Neural cell (in vitro differentiated cells): ENCODE data around the gene CYP4A22. TPM values are rescaled to one million over a fixed set of nuclear protein-coding genes. Genes with fewer than 3 reads are reported as not detected.

Source experiments
- H2AFZ ChIP-seq: fragments of 200-600, 300-800 bp; sonication (generic), shearing (Covaris generic); 2 replicates; pipeline ENCODE4 v1.6.0; 2014; ENCODE audit warnings: low read depth, mild to moderate bottlenecking, antibody characterized with exemption, low read length, moderate library complexity
- H3F3A ChIP-seq: fragments of 200-600 bp; shearing (Covaris generic); 2 replicates; pipeline ENCODE4 v1.6.1; 2016; ENCODE audit warnings: mild to moderate bottlenecking, moderate library complexity, mixed read lengths, antibody characterized with exemption, low read length; ENCODE audit not compliant: insufficient read depth, poor library complexity, severe bottlenecking
- H3K27ac ChIP-seq: fragments of 200-600, 300-800 bp; sonication (generic), shearing (Covaris generic); 2 replicates; pipeline ENCODE4 v1.5.1; 2014; ENCODE audit warnings: mild to moderate bottlenecking, low read length, moderate library complexity
- H3K27me3 ChIP-seq: fragments of 300-800, 200-600 bp; sonication (generic), shearing (Covaris generic); 2 replicates; pipeline ENCODE4 v1.6.0; 2014; ENCODE audit warnings: mild to moderate bottlenecking, low read depth, low read length, moderate library complexity; ENCODE audit not compliant: insufficient read depth
- H3K36me3 ChIP-seq: fragments of 300-800, 200-600 bp; sonication (generic), shearing (Covaris generic); 2 replicates; pipeline ENCODE4 v1.5.1; 2014; ENCODE audit warnings: mild to moderate bottlenecking, antibody characterized with exemption, low read length, moderate library complexity; ENCODE audit not compliant: insufficient read depth
- H3K4me2 ChIP-seq: fragments of 300-800, 200-600 bp; sonication (generic), shearing (Covaris generic); 2 replicates; pipeline ENCODE4 v1.6.0; 2014; ENCODE audit warnings: mild to moderate bottlenecking, low read length
- H3K4me3 ChIP-seq: fragments of 300-800, 200-600 bp; sonication (generic), shearing (Covaris generic); 2 replicates; pipeline ENCODE4 v1.5.1; 2014; ENCODE audit warnings: mild to moderate bottlenecking, low read length, moderate library complexity
- H3K79me2 ChIP-seq: fragments of 200-600 bp; shearing (Covaris generic); replicated peaks from 2 replicates; pipeline ENCODE4 v1.6.0; 2014; ENCODE audit warnings: mild to moderate bottlenecking, low read length, moderate library complexity; ENCODE audit not compliant: insufficient read depth
- H3K9ac ChIP-seq: fragments of 300-800, 200-600 bp; sonication (generic), shearing (Covaris generic); 2 replicates; pipeline ENCODE4 v1.6.1; 2016; ENCODE audit warnings: mild to moderate bottlenecking, low read length, mixed read lengths
- H3K9me2 ChIP-seq: fragments of 200-600 bp; shearing (Covaris generic); 2 replicates; pipeline ENCODE4 v1.6.1; 2016; ENCODE audit warnings: mild to moderate bottlenecking, low read length, mixed read lengths; ENCODE audit not compliant: insufficient read depth
- H3K9me3 ChIP-seq: fragments of 200-600, 300-800 bp; sonication (generic), shearing (Covaris generic); 2 replicates; pipeline ENCODE4 v1.6.1; 2016; ENCODE audit warnings: mild to moderate bottlenecking, mixed run types, low read length, moderate library complexity, mixed read lengths
- H4K20me1 ChIP-seq: fragments of 200-600 bp; shearing (Covaris generic); 2 replicates; pipeline ENCODE4 v1.6.1; 2016; ENCODE audit warnings: mild to moderate bottlenecking, mixed run types; ENCODE audit not compliant: insufficient read depth
- CTCF ChIP-seq: fragments of 450-650 bp; IDR thresholded peaks from 2 replicates; pipeline ENCODE4 v1.5.1; 2014; ENCODE audit warnings: antibody characterized with exemption, mild to moderate bottlenecking, moderate library complexity; ENCODE audit not compliant: poor library complexity, severe bottlenecking
- EP300 ChIP-seq: fragments of 450-650 bp; conservative IDR thresholded peaks from 2 replicates; pipeline ENCODE4 v1.6.1; 2014; ENCODE audit warnings: antibody characterized with exemption, mild to moderate bottlenecking, moderate library complexity; ENCODE audit not compliant: poor library complexity, severe bottlenecking
- EZH2 ChIP-seq: fragments of 200-600, 300-800 bp; shearing (Covaris generic), sonication (generic); IDR thresholded peaks from 2 replicates; pipeline ENCODE4 v1.6.1; 2014; ENCODE audit warnings: antibody characterized with exemption, low read length, borderline replicate concordance, mild to moderate bottlenecking; ENCODE audit not compliant: insufficient read depth, poor library complexity, severe bottlenecking
- MXI1 ChIP-seq: fragments of 450-650 bp; conservative IDR thresholded peaks from 2 replicates; pipeline ENCODE4 v1.6.1; 2014; ENCODE audit warnings: antibody characterized with exemption, mild to moderate bottlenecking; ENCODE audit not compliant: poor library complexity, severe bottlenecking
- POLR2AphosphoS5 ChIP-seq: IDR thresholded peaks from 2 replicates; pipeline ENCODE4 v1.6.1; 2012
- RAD21 ChIP-seq: fragments of 450-650 bp; conservative IDR thresholded peaks from 2 replicates; pipeline ENCODE4 v1.6.1; 2014; ENCODE audit warnings: antibody characterized with exemption, mild to moderate bottlenecking, moderate library complexity
- REST ChIP-seq: IDR thresholded peaks from 2 replicates; pipeline ENCODE4 v1.6.1; 2012; ENCODE audit warnings: borderline replicate concordance
- SMC3 ChIP-seq: fragments of 450-650 bp; conservative IDR thresholded peaks from 2 replicates; pipeline ENCODE4 v1.6.1; 2014; ENCODE audit warnings: antibody characterized with exemption, mild to moderate bottlenecking, moderate library complexity; ENCODE audit not compliant: poor library complexity
- TAF1 ChIP-seq: IDR thresholded peaks from 2 replicates; pipeline ENCODE4 v1.6.1; 2012; ENCODE audit warnings: low read depth
- polyA plus RNA-seq: library from polyadenylated mRNA; depleted of rRNA; stranded (reverse); fragments of >200 nt; gene quantifications from 2 replicates; pipeline ENCODE4 v1.2.3, GENCODE V29; 2014

CYP4A22 gene
- polyA plus RNA-seq, 1 donor from 2014 or later: not detected

GRCh38 chr1:47189844-47190508 is 52.7 kb downstream of the CYP4A22 start, which contains the start of gene PDZK1IP1:
TSS of gene PDZK1IP1 (minus strand) at chr1:47190036. CDS start at chr1:47189932, 104 bp downstream.
- no peaks in the 10 kb centered on the region for H3K9me3 ChIP-seq
- no peak within 1 kb of the TSS for H3K4me3 ChIP-seq
- H4K20me1 ChIP-seq: no peaks in the 10 kb centered on the region
- no peak within 1 kb of the TSS for H2AFZ ChIP-seq
- no peak within 1 kb of the TSS for H3K27ac ChIP-seq
- no peak within 1 kb of the TSS for H3K9ac ChIP-seq
- no peak for TF ChIP-seq SMC3
- TF ChIP-seq EP300: no peak
- no peak for TF ChIP-seq RAD21
- no peak for TF ChIP-seq REST
- no peak for TF ChIP-seq CTCF
- no peak for TF ChIP-seq POLR2AphosphoS5
- no peak for TF ChIP-seq EZH2
- no peak for TF ChIP-seq MXI1
- TF ChIP-seq TAF1: no peak
- H3K36me3 ChIP-seq: no peaks in the 10 kb centered on the region
- no peaks in the 10 kb centered on the region for H3K9me2 ChIP-seq
- H3F3A ChIP-seq: no peaks in the 10 kb centered on the region
- no peaks in the 10 kb centered on the region for H3K79me2 ChIP-seq
- no peak within 1 kb of the TSS for H3K4me2 ChIP-seq
- no peaks in the 10 kb centered on the region for H3K27me3 ChIP-seq

- Histone ChIP-seq H3F3A (no peaks in the 10 kb centered on the region), H3K9me3 (no peaks in the 10 kb centered on the region), H3K9me2 (no peaks in the 10 kb centered on the region), H3K4me2 (no peak overlapping the region), H3K4me3 (no peak overlapping the region), H3K27me3 (no peaks in the 10 kb centered on the region), H3K27ac (no peak overlapping the region), H2AFZ (no peak overlapping the region), H3K79me2 (no peaks in the 10 kb centered on the region), H4K20me1 (no peaks in the 10 kb centered on the region), H3K9ac (no peak overlapping the region), H3K36me3 (no peaks in the 10 kb centered on the region)
- no peak for TF ChIP-seq REST
- TF ChIP-seq RAD21: no peak
- no peak for TF ChIP-seq POLR2AphosphoS5
- TF ChIP-seq CTCF: no peak
- TF ChIP-seq MXI1: no peak
- TF ChIP-seq EP300: no peak
- no peak for TF ChIP-seq SMC3
- TF ChIP-seq TAF1: no peak
- no peak for TF ChIP-seq EZH2
These were observed 53.2 kb downstream of the CYP4A22 start for GRCh38 chr1:47190509-47190855.
